Esophagus squamous epithelium (tissue), 4 donors: ENCODE data around the gene FAM32A.

ENCODE experiments used
- POLR2A ChIP-seq, 4 donors: fragments of 450-650 bp; IDR thresholded peaks; one replicate each; pipeline ENCODE4 v1.6.1; 2017; ENCODE audit warnings: antibody characterized with exemption in 4 of 4, mild to moderate bottlenecking in 4 of 4, moderate library complexity in 3 of 4
- TF ChIP-seq, protein P1 (sequence below), 6 experiments: fragments of 450-650 bp in 4 of 6; fragments of 200-600 bp in 2 of 6; sonication (generic) in 2 of 6; IDR thresholded peaks; one replicate each; pipeline ENCODE4 v1.5.1; 2016 to 2019; ENCODE audit warnings: antibody characterized with exemption in 6 of 6, mild to moderate bottlenecking in 4 of 6, moderate library complexity in 4 of 6

DNA sequence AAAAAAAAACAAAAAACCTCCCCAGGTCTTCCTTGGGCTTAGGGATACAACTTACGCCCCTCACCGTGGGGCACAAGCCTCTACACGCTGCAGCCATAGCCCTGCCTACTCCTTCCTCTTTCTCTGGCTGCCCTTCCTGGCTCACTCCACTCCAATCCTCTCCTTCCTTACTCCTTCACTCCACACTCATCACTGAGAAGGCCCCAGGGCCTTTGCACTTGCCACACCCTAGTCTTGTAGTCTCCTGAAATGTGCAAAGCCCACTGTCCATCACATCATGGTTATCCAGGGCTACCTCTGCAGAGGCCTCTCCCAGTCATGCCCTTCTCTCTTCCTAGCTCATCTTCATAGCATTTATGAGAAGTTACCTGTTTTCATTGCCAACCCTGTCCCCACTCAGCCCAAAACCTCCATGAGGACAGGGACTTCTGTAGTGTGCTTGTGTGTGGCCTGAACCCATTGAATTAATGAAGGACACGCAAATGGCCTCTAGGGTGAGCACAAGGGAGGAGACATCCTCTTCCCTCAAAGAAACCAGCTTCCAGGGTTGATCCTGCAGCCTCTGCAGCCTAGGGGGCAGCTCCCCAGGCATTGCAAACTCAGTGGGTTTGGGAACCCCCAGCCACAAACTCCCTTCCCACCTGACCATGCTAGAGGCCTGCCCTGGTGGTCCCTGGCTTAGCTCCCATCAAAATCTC is 49.6 kb upstream of the FAM32A start:
- TF ChIP-seq, protein P1, sequence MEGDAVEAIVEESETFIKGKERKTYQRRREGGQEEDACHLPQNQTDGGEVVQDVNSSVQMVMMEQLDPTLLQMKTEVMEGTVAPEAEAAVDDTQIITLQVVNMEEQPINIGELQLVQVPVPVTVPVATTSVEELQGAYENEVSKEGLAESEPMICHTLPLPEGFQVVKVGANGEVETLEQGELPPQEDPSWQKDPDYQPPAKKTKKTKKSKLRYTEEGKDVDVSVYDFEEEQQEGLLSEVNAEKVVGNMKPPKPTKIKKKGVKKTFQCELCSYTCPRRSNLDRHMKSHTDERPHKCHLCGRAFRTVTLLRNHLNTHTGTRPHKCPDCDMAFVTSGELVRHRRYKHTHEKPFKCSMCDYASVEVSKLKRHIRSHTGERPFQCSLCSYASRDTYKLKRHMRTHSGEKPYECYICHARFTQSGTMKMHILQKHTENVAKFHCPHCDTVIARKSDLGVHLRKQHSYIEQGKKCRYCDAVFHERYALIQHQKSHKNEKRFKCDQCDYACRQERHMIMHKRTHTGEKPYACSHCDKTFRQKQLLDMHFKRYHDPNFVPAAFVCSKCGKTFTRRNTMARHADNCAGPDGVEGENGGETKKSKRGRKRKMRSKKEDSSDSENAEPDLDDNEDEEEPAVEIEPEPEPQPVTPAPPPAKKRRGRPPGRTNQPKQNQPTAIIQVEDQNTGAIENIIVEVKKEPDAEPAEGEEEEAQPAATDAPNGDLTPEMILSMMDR (IDR thresholded peaks at IDR 0.05), result no peak
- no peak for TF ChIP-seq POLR2A (IDR thresholded peaks at IDR 0.05)
